Stimulated activated CD8-positive, alpha-beta memory T cell treated with anti-CD3 and anti-CD28 coated beads, Interleukin-15, amount 100 ng/mL, for 48 hours (primary cell): ENCODE results near the gene RIMBP2.

ENCODE experiments used
- DNase-seq, 2 donors: peaks; one replicate each; pipeline ENCODE4 v3.0.0-alpha.2; 2020; ENCODE audit warnings: low read depth in 2 of 2

The RIMBP2 gene

GRCh38 chr12:130374083-130374482, 342.0 kb downstream of the RIMBP2 start:
- DNase-seq, result no peak

- no peak for DNase-seq
Observed at GRCh38 chr12:130372936-130373335, 343.2 kb downstream of the RIMBP2 start.

GRCh38 chr12:130371296-130371695, 344.8 kb downstream of the RIMBP2 start:
- DNase-seq, result no peak

- DNase-seq, result no peak
Observed at GRCh38 chr12:130369816-130370215, 346.3 kb downstream of the RIMBP2 start.

GRCh38 chr12:130367523-130367922, 348.6 kb downstream of the RIMBP2 start:
- DNase-seq, result no peak

GRCh38 chr12:130367003-130367402, 349.1 kb downstream of the RIMBP2 start:
- DNase-seq, result no peak

GRCh38 chr12:130366159-130366558, 349.9 kb downstream of the RIMBP2 start:
- DNase-seq, result no peak

- no peak for DNase-seq
Observed at GRCh38 chr12:130364578-130364977, 351.5 kb downstream of the RIMBP2 start.

- no peak for DNase-seq
Observed at GRCh38 chr12:130362060-130362459, 354.0 kb downstream of the RIMBP2 start.

GRCh38 chr12:130357729-130358330, 358.3 kb downstream of the RIMBP2 start:
- DNase-seq, result no peak

- no peak for DNase-seq
Observed at GRCh38 chr12:130357241-130357640, 358.9 kb downstream of the RIMBP2 start.

- no peak for DNase-seq
Observed at GRCh38 chr12:130356222-130356621, 359.9 kb downstream of the RIMBP2 start.

- DNase-seq, result no peak
Observed at GRCh38 chr12:130354407-130354806, 361.7 kb downstream of the RIMBP2 start.

GRCh38 chr12:130353081-130353480, 363.0 kb downstream of the RIMBP2 start:
- DNase-seq, result no peak

- DNase-seq, result no peak
Observed at GRCh38 chr12:130351326-130351725, 364.8 kb downstream of the RIMBP2 start.

GRCh38 chr12:130350715-130351114, 365.4 kb downstream of the RIMBP2 start:
- no peak for DNase-seq

- no peak for DNase-seq
Observed at GRCh38 chr12:130347588-130347987, 368.5 kb downstream of the RIMBP2 start.
